Glomerular visceral epithelial cell (primary cell): ENCODE data around the gene FIBP.
"Not testable (repeated sequence)": the region's sequence is repeated elsewhere in the genome, so short reads cannot be mapped to it uniquely, and the experiment has no call there.

Experiments
- DNase-seq: peaks from one replicate; pipeline ENCODE4 v3.0.0-alpha.2; 2016; ENCODE audit errors: extremely low spot score

The FIBP gene

GRCh38 chr11:65849366-65849765 is 38.9 kb downstream of the FIBP start:
- DNase-seq = no peak

- DNase-seq = not testable (repeated sequence)
Observed at GRCh38 chr11:65848693-65849092, 39.6 kb downstream of the FIBP start.

- DNase-seq = no peak
Observed at GRCh38 chr11:65847746-65848145, 40.5 kb downstream of the FIBP start.

GRCh38 chr11:65844231-65844872 is 43.9 kb downstream of the FIBP start:
- DNase-seq = no peak

- DNase-seq = no peak
Observed at GRCh38 chr11:65843811-65844210, 44.5 kb downstream of the FIBP start.

- no peak for DNase-seq
Observed at GRCh38 chr11:65842144-65842543, 46.1 kb downstream of the FIBP start.

- no peak for DNase-seq
Observed at GRCh38 chr11:65834202-65834601, 54.1 kb downstream of the FIBP start.
